Astrocyte (in vitro differentiated cells and primary cell): Measurements from ENCODE around the gene DYSF. TPM values are rescaled to one million over a fixed set of nuclear protein-coding genes. Genes with fewer than 3 reads are reported as not detected.

ENCODE experiments used
- DNase-seq: peaks from one replicate; pipeline ENCODE4 v3.0.0-alpha.2; 2010; ENCODE audit warnings: low read depth
- FAIRE-seq: peaks from 2 replicates; lab custom pipeline; 2011; peaks lifted over from hg19 to GRCh38; lab: Jason Lieb, UNC
- H2AFZ ChIP-seq: 2 replicates; pipeline ENCODE4 v1.6.0; 2012; ENCODE audit warnings: low read depth, low read length, inconsistent platforms
- H3K27ac ChIP-seq: 2 replicates; pipeline ENCODE4 v1.5.1; 2011; ENCODE audit warnings: low read depth, low read length, inconsistent platforms
- H3K27me3 ChIP-seq: 2 replicates; pipeline ENCODE4 v1.6.0; 2011; ENCODE audit warnings: low read length, inconsistent platforms; ENCODE audit not compliant: insufficient read depth
- H3K36me3 ChIP-seq: 2 replicates; pipeline ENCODE4 v1.5.1; 2011; ENCODE audit warnings: low read length, inconsistent platforms; ENCODE audit not compliant: insufficient read depth
- H3K4me1 ChIP-seq: 2 replicates; pipeline ENCODE4 v1.5.1; 2011; ENCODE audit warnings: low read length, inconsistent platforms; ENCODE audit not compliant: insufficient read depth
- H3K4me2 ChIP-seq: 2 replicates; pipeline ENCODE4 v1.6.0; 2012; ENCODE audit warnings: low read length, inconsistent platforms
- H3K4me3 ChIP-seq: 2 replicates; pipeline ENCODE4 v1.5.1; 2011; ENCODE audit warnings: low read depth, mild to moderate bottlenecking, low read length, inconsistent platforms; ENCODE audit not compliant: insufficient read depth
- H3K79me2 ChIP-seq: 2 replicates; pipeline ENCODE4 v1.6.0; 2012; ENCODE audit warnings: mild to moderate bottlenecking, low read length, inconsistent platforms; ENCODE audit not compliant: insufficient read depth
- H3K9ac ChIP-seq: 2 replicates; pipeline ENCODE4 v1.6.0; 2012; ENCODE audit warnings: mild to moderate bottlenecking, low read length, inconsistent platforms
- H3K9me3 ChIP-seq: 2 replicates; pipeline ENCODE4 v1.5.1; 2012; ENCODE audit warnings: low read depth, mild to moderate bottlenecking, low read length, inconsistent platforms; ENCODE audit not compliant: insufficient read depth
- H4K20me1 ChIP-seq: 2 replicates; pipeline ENCODE4 v1.6.0; 2012; ENCODE audit warnings: low read length, inconsistent platforms; ENCODE audit not compliant: insufficient read depth
- H3K27ac Mint-ChIP-seq: one replicate; pipeline ENCODE4 v1.8.0; 2021; ENCODE audit warnings: mild to moderate bottlenecking, mixed read lengths; ENCODE audit not compliant: unreplicated experiment
- H3K27me3 Mint-ChIP-seq: one replicate; pipeline ENCODE4 v1.8.0; 2021; ENCODE audit warnings: low read depth, mixed read lengths; ENCODE audit not compliant: unreplicated experiment
- H3K36me3 Mint-ChIP-seq: one replicate; pipeline ENCODE4 v1.8.0; 2021; ENCODE audit warnings: low read depth, mixed read lengths; ENCODE audit not compliant: unreplicated experiment
- H3K4me1 Mint-ChIP-seq: one replicate; pipeline ENCODE4 v1.8.0; 2021; ENCODE audit warnings: low read depth, mixed read lengths; ENCODE audit not compliant: unreplicated experiment
- H3K4me3 Mint-ChIP-seq: one replicate; pipeline ENCODE4 v1.8.0; 2021; ENCODE audit warnings: mild to moderate bottlenecking, moderate library complexity, mixed read lengths; ENCODE audit not compliant: unreplicated experiment
- H3K9me3 Mint-ChIP-seq: one replicate; pipeline ENCODE4 v1.8.0; 2021; ENCODE audit warnings: mild to moderate bottlenecking, mixed read lengths; ENCODE audit not compliant: unreplicated experiment
- CTCF ChIP-seq: IDR thresholded peaks from 2 replicates; pipeline ENCODE4 v1.5.1; 2011; ENCODE audit warnings: low read depth, mild to moderate bottlenecking, inconsistent platforms, low read length, moderate library complexity; ENCODE audit not compliant: insufficient read depth
- EZH2 ChIP-seq: IDR thresholded peaks from 2 replicates; pipeline ENCODE4 v1.6.1; 2012; ENCODE audit warnings: mild to moderate bottlenecking, low read length, inconsistent platforms; ENCODE audit not compliant: insufficient read depth
- total RNA-seq: library from RNA; stranded (reverse); gene quantifications from 2 replicates; pipeline ENCODE4 v1.2.1, GENCODE V29; 2021

The DYSF gene
- total RNA-seq, 1 donor from 2014 or later, result 123 TPM

GRCh38 chr2:71714601-71715240 is 261.4 kb downstream of the DYSF start:
- Mint-ChIP-seq H3K27me3 (peaks cover 42% of the 10 kb centered on the region), H3K27ac (no peak overlapping the region), H3K36me3 (peaks cover 8% of the 10 kb centered on the region), H3K4me3 (no peak overlapping the region), H3K4me1 (peaks cover 9% of the 10 kb centered on the region), H3K9me3 (peaks cover 7% of the 10 kb centered on the region)
- Histone ChIP-seq H3K27me3 (peaks cover 3% of the 10 kb centered on the region), H4K20me1 (no peaks in the 10 kb centered on the region), H3K4me3 (no peak overlapping the region), H3K9ac (no peak overlapping the region), H3K79me2 (no peaks in the 10 kb centered on the region), H3K27ac (no peak overlapping the region), H2AFZ (no peak overlapping the region), H3K4me2 (no peak overlapping the region), H3K4me1 (peaks cover 22% of the 10 kb centered on the region), H3K9me3 (no peaks in the 10 kb centered on the region), H3K36me3 (no peaks in the 10 kb centered on the region)
- DNase-seq (no peak), FAIRE-seq (no peak)
- TF ChIP-seq CTCF (no peak), EZH2 (no peak)

GRCh38 chr2:71715241-71715750 is 261.9 kb downstream of the DYSF start:
- Mint-ChIP-seq H3K27ac (no peak overlapping the region), H3K27me3 (peaks cover 38% of the 10 kb centered on the region), H3K4me1 (peaks cover 9% of the 10 kb centered on the region), H3K4me3 (no peak overlapping the region), H3K36me3 (peaks cover 8% of the 10 kb centered on the region), H3K9me3 (peaks cover 7% of the 10 kb centered on the region)
- Histone ChIP-seq H4K20me1 (no peaks in the 10 kb centered on the region), H3K4me3 (no peak overlapping the region), H2AFZ (no peak overlapping the region), H3K27ac (no peak overlapping the region), H3K4me1 (peaks cover 26% of the 10 kb centered on the region), H3K36me3 (no peaks in the 10 kb centered on the region), H3K4me2 (no peak overlapping the region), H3K79me2 (no peaks in the 10 kb centered on the region), H3K27me3 (peaks cover 3% of the 10 kb centered on the region), H3K9me3 (no peaks in the 10 kb centered on the region), H3K9ac (no peak overlapping the region)
- no peak for DNase-seq
- FAIRE-seq, result no peak
- TF ChIP-seq CTCF, result no peak
- TF ChIP-seq EZH2, result no peak

GRCh38 chr2:71715951-71716696 is 262.8 kb downstream of the DYSF start:
- Histone ChIP-seq H3K4me1 (peaks cover 34% of the 10 kb centered on the region), H3K27ac (no peak overlapping the region), H3K9me3 (no peaks in the 10 kb centered on the region), H3K9ac (no peak overlapping the region), H3K4me3 (no peak overlapping the region), H3K27me3 (peaks cover 3% of the 10 kb centered on the region), H3K36me3 (no peaks in the 10 kb centered on the region), H3K4me2 (peak overlapping the region; percentile 61), H3K79me2 (no peaks in the 10 kb centered on the region), H2AFZ (no peak overlapping the region), H4K20me1 (no peaks in the 10 kb centered on the region)
- TF ChIP-seq CTCF, result no peak
- TF ChIP-seq EZH2, result no peak
- peaks cover 7% of the 10 kb centered on the region for H3K36me3 Mint-ChIP-seq
- peaks cover 16% of the 10 kb centered on the region for H3K4me1 Mint-ChIP-seq
- no peak for FAIRE-seq
- H3K4me3 Mint-ChIP-seq, result no peak overlapping the region
- DNase-seq, result no peak
- H3K9me3 Mint-ChIP-seq, result peaks cover 7% of the 10 kb centered on the region
- H3K27ac Mint-ChIP-seq, result no peak overlapping the region
- peaks cover 31% of the 10 kb centered on the region for H3K27me3 Mint-ChIP-seq
